Measurements from ENCODE around the gene FAM124A.

The FAM124A gene

GRCh38 chr13:51222037-51222685 lies at the start of gene FAM124A:
Gene FAM124A (plus strand): TSS chr13:51222398. CDS start chr13:51222502, 104 bp downstream.
- no peaks in the 10 kb centered on the region for H3K9me3 ChIP-seq (ENCODE audit: insufficient read depth, low read length)
- no peaks in the 10 kb centered on the region for H4K20me1 ChIP-seq (ENCODE audit: insufficient read depth, low read length)
- H3K4me1 ChIP-seq (ENCODE audit: low read length), result peaks cover 7% of the 10 kb centered on the region; the same call in 1 of the 2 replicates
- no peaks in the 10 kb centered on the region for H3K79me2 ChIP-seq (ENCODE audit: low read length)
- H3K27ac ChIP-seq (ENCODE audit: low read length), result no peak within 1 kb of the TSS
- no peaks in the 10 kb centered on the region for H3K36me3 ChIP-seq (replicated peaks; ENCODE audit: low read depth, low read length)
- H3K27me3 ChIP-seq (ENCODE audit: low read depth, low read length), result peaks cover 19% of the 10 kb centered on the region
- peak within 1 kb of the TSS; percentile 92 for H3K4me3 ChIP-seq (ENCODE audit: low read length)
- TF ChIP-seq CTCF (IDR thresholded peaks at IDR 0.05; ENCODE audit: low read depth, low read length) (no peak), EZH2phosphoT487 (IDR thresholded peaks at IDR 0.05; ENCODE audit: low read depth) (no peak)
- peak within 1 kb of the TSS; percentile 68 for H3K9ac ChIP-seq (ENCODE audit: low read length)
- H2AFZ ChIP-seq (ENCODE audit: low read depth, low read length), result peak within 1 kb of the TSS; percentile 83
- H3K4me2 ChIP-seq (ENCODE audit: low read length), result peak within 1 kb of the TSS; percentile 92

GRCh38 chr13:51175021-51175420 lies 47.2 kb upstream of the FAM124A start:
- no peak overlapping the region for H3K9ac ChIP-seq (ENCODE audit: low read length)
- no peaks in the 10 kb centered on the region for H3K79me2 ChIP-seq (ENCODE audit: low read length)
- no peaks in the 10 kb centered on the region for H3K9me3 ChIP-seq (ENCODE audit: insufficient read depth, low read length)
- H3K4me1 ChIP-seq (ENCODE audit: low read length), result peaks cover 2% of the 10 kb centered on the region
- H3K4me2 ChIP-seq (ENCODE audit: low read length), result no peak overlapping the region
- H3K36me3 ChIP-seq (replicated peaks; ENCODE audit: low read depth, low read length), result no peaks in the 10 kb centered on the region
- H3K4me3 ChIP-seq (ENCODE audit: low read length), result no peak overlapping the region
- 0 out of 2 replicates have a peak, but pooled peaks cover 7% of the 10 kb centered on the region for H3K27me3 ChIP-seq (ENCODE audit: low read depth, low read length)
- no peak overlapping the region for H2AFZ ChIP-seq (ENCODE audit: low read depth, low read length)
- no peak overlapping the region for H3K27ac ChIP-seq (ENCODE audit: low read length)
- TF ChIP-seq EZH2phosphoT487 (IDR thresholded peaks at IDR 0.05; ENCODE audit: low read depth) (no peak), CTCF (IDR thresholded peaks at IDR 0.05; ENCODE audit: low read depth, low read length) (no peak)
- no peaks in the 10 kb centered on the region for H4K20me1 ChIP-seq (ENCODE audit: insufficient read depth, low read length)

GRCh38 chr13:51175639-51176038 lies 46.6 kb upstream of the FAM124A start:
- no peak for TF ChIP-seq EZH2phosphoT487 (IDR thresholded peaks at IDR 0.05; ENCODE audit: low read depth)
- TF ChIP-seq CTCF (IDR thresholded peaks at IDR 0.05; ENCODE audit: low read depth, low read length), result no peak
- H3K36me3 ChIP-seq (replicated peaks; ENCODE audit: low read depth, low read length), result no peaks in the 10 kb centered on the region

GRCh38 chr13:51177188-51177587 lies 45.0 kb upstream of the FAM124A start:
- no peaks in the 10 kb centered on the region for H3K36me3 ChIP-seq (replicated peaks; ENCODE audit: low read depth, low read length)
- no peaks in the 10 kb centered on the region for H3K79me2 ChIP-seq (ENCODE audit: low read length)
- no peak overlapping the region for H3K27ac ChIP-seq (ENCODE audit: low read length)
- H3K4me3 ChIP-seq (ENCODE audit: low read length), result no peak overlapping the region
- H4K20me1 ChIP-seq (ENCODE audit: insufficient read depth, low read length), result no peaks in the 10 kb centered on the region
- no peak overlapping the region for H3K4me2 ChIP-seq (ENCODE audit: low read length)
- H3K4me1 ChIP-seq (ENCODE audit: low read length), result peaks cover 5% of the 10 kb centered on the region
- H3K9ac ChIP-seq (ENCODE audit: low read length), result no peak overlapping the region
- no peak for TF ChIP-seq CTCF (IDR thresholded peaks at IDR 0.05; ENCODE audit: low read depth, low read length)
- no peak for TF ChIP-seq EZH2phosphoT487 (IDR thresholded peaks at IDR 0.05; ENCODE audit: low read depth)
- no peaks in the 10 kb centered on the region for H3K9me3 ChIP-seq (ENCODE audit: insufficient read depth, low read length)
- H3K27me3 ChIP-seq (ENCODE audit: low read depth, low read length), result peaks cover 22% of the 10 kb centered on the region
- H2AFZ ChIP-seq (ENCODE audit: low read depth, low read length), result no peak overlapping the region

More at GRCh38 chr13:51175639-51176038, 46.6 kb upstream of the FAM124A start:
- Histone ChIP-seq H3K4me3 (ENCODE audit: low read length) (no peak overlapping the region), H3K4me1 (ENCODE audit: low read length) (peaks cover 5% of the 10 kb centered on the region), H3K4me2 (ENCODE audit: low read length) (no peak overlapping the region), H3K27ac (ENCODE audit: low read length) (no peak overlapping the region), H4K20me1 (ENCODE audit: insufficient read depth, low read length) (no peaks in the 10 kb centered on the region), H3K79me2 (ENCODE audit: low read length) (no peaks in the 10 kb centered on the region), H2AFZ (ENCODE audit: low read depth, low read length) (no peak overlapping the region), H3K9ac (ENCODE audit: low read length) (no peak overlapping the region), H3K27me3 (ENCODE audit: low read depth, low read length) (peaks cover 12% of the 10 kb centered on the region), H3K9me3 (ENCODE audit: insufficient read depth, low read length) (no peaks in the 10 kb centered on the region)

Data from OCI-LY3 (cell line).